Activated CD4-positive, alpha-beta T cell treated with anti-CD3 and anti-CD28 coated beads, Interleukin-2, amount 50 U/mL, for 16 hours (primary cell): ENCODE measurements around the gene PTH2R.
"Not testable (repeated sequence)": the region's sequence is repeated elsewhere in the genome, so short reads cannot be mapped to it uniquely, and the experiment has no call there.

Experiments
- DNase-seq: peaks from one replicate; pipeline ENCODE4 v3.0.0-alpha.2; 2020

Gene PTH2R

GRCh38 chr2:208406474-208407451, at the start of gene PTH2R:
Gene PTH2R (plus strand): TSS chr2:208406792. CDS start chr2:208407044, 252 bp downstream.
- DNase-seq = no peak

- no peak for DNase-seq
Observed at GRCh38 chr2:208356846-208357574, 49.6 kb upstream of the PTH2R start.

GRCh38 chr2:208358758-208359631, 47.6 kb upstream of the PTH2R start:
- DNase-seq = no peak

GRCh38 chr2:208359632-208359986, 47.0 kb upstream of the PTH2R start:
- DNase-seq = no peak

- DNase-seq = no peak
Observed at GRCh38 chr2:208360259-208361076, 46.1 kb upstream of the PTH2R start.

GRCh38 chr2:208361077-208361441, 45.5 kb upstream of the PTH2R start:
- DNase-seq = no peak

GRCh38 chr2:208363485-208363884, 43.1 kb upstream of the PTH2R start:
- peak; percentile 48 for DNase-seq

- DNase-seq = no peak
Observed at GRCh38 chr2:208366215-208367127, 40.1 kb upstream of the PTH2R start.

- DNase-seq = no peak
Observed at GRCh38 chr2:208369091-208369490, 37.5 kb upstream of the PTH2R start.

- no peak for DNase-seq
Observed at GRCh38 chr2:208370881-208371633, 35.5 kb upstream of the PTH2R start.

GRCh38 chr2:208371634-208371935, 35.0 kb upstream of the PTH2R start:
- DNase-seq = no peak

GRCh38 chr2:208373460-208374089, 33.0 kb upstream of the PTH2R start:
- DNase-seq = peak; percentile 36

- DNase-seq = no peak
Observed at GRCh38 chr2:208375491-208376068, 31.0 kb upstream of the PTH2R start.

GRCh38 chr2:208377344-208377860, 29.2 kb upstream of the PTH2R start:
- not testable (repeated sequence) for DNase-seq

- no peak for DNase-seq
Observed at GRCh38 chr2:208379192-208379591, 27.4 kb upstream of the PTH2R start.

GRCh38 chr2:208384637-208385036, 22.0 kb upstream of the PTH2R start:
- DNase-seq = no peak

GRCh38 chr2:208386541-208386940, 20.1 kb upstream of the PTH2R start:
- no peak for DNase-seq

- DNase-seq = no peak
Observed at GRCh38 chr2:208389940-208390339, 16.7 kb upstream of the PTH2R start.

GRCh38 chr2:208392300-208392699, 14.3 kb upstream of the PTH2R start:
- DNase-seq = no peak
